ENCODE measurements around the gene GC.

- no peak for TF ChIP-seq CTCF (IDR thresholded peaks at IDR 0.05)
- no peak for TF ChIP-seq POLR2AphosphoS5 (IDR thresholded peaks at IDR 0.05)
- no peak for TF ChIP-seq POLR2A (IDR thresholded peaks at IDR 0.05)
Measured at GRCh38 chr4:71729856-71730255, 54.0 kb downstream of the GC start.

Data from sigmoid colon (tissue), 4 donors.